GM13976 (cell line): ENCODE results near the gene C1orf159.
"Not testable (repeated sequence)": the region's sequence is repeated elsewhere in the genome, so short reads cannot be mapped to it uniquely, and the experiment has no call there.

Experiments
- DNase-seq: peaks from one replicate; pipeline ENCODE4 v3.0.0; 2012; ENCODE audit warnings: low spot score
- in situ Hi-C: fragments of 300-500 bp; cut with MboI; formaldehyde crosslinking; loops from one replicate; pipeline ENCODE4 v1.12.0; 2022; ENCODE audit warnings: low sequenced_read_pairs, mixed read lengths, inconsistent platforms; ENCODE audit not compliant: unreplicated experiment
- TF ChIP-seq, protein P1 (sequence below): IDR thresholded peaks from 2 replicates; pipeline ENCODE4 v1.5.1; 2012; ENCODE audit warnings: borderline replicate concordance, mild to moderate bottlenecking; ENCODE audit not compliant: insufficient read depth; ENCODE audit errors: extremely low read depth, missing control alignments, control extremely low read depth

C1orf159 gene

GRCh38 chr1:1068517-1069055 is 47.3 kb downstream of the C1orf159 start:
- TF ChIP-seq, protein P1, sequence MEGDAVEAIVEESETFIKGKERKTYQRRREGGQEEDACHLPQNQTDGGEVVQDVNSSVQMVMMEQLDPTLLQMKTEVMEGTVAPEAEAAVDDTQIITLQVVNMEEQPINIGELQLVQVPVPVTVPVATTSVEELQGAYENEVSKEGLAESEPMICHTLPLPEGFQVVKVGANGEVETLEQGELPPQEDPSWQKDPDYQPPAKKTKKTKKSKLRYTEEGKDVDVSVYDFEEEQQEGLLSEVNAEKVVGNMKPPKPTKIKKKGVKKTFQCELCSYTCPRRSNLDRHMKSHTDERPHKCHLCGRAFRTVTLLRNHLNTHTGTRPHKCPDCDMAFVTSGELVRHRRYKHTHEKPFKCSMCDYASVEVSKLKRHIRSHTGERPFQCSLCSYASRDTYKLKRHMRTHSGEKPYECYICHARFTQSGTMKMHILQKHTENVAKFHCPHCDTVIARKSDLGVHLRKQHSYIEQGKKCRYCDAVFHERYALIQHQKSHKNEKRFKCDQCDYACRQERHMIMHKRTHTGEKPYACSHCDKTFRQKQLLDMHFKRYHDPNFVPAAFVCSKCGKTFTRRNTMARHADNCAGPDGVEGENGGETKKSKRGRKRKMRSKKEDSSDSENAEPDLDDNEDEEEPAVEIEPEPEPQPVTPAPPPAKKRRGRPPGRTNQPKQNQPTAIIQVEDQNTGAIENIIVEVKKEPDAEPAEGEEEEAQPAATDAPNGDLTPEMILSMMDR, result no peak
- in situ Hi-C loops, result no loop called here

DNA sequence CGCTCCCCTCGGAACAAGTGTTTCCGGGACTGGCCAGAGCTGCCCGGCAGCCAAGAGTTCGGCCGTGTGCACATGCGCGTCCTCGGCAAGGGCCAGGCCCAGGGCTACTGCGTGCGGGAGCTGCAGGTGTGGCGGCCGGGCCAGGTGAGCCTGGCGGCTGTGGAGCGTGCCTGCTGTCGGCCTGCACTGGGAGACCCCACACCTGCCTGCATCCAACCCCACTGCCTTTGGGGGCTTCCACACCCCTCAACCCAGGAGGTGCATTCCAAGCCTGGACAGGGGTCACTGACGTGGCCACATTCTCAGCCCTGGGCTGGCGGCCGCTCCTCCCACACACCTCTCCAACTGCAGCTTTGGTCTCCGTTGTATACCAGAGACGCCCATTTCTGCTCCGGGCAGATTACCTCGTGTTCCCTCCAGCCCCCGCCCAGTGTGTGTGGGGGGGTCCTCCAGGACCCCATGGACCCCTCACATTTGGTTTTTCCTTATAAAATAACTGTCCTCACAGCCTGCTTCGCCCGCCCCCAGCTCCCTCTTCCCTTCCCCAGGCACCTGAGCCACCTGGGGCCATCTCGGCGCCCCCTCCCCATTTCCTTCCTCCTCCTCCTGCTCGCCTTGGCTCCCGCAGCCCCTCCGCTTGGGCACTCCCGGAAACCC is 47.9 kb downstream of the C1orf159 start:
- in situ Hi-C loops, result no loop called here
- no peak for DNase-seq
- TF ChIP-seq, protein P1, result no peak

More at GRCh38 chr1:1068517-1069055, 47.3 kb downstream of the C1orf159 start:
- DNase-seq, result no peak

DNA sequence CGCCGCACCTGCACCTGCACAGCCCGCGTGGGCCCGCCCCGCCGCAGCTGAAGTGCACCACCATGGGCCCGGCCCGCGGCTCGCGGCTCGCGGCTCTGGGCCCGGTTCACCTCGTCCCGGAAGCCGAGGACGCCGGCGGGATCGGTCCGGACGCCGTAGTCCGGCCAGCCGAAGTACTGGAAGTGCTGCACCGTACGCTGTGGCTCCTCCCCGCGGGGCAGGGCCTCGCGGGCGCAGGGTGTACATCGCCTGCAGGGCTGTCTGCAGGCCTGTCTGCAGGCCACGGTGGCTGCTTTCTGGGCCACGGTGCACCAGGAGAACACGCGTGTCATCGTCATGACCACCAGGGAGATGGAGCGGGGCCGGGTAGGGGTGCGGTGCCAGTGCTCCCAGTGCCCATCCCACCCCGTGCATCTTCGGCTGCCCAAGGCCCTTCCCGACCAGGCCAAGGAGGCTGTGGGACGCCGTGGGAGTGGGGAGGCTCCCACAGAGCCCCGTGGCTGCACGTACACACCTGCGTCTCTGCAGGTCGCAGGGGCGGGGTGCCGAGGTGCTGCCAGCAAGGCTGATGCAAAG is 48.5 kb downstream of the C1orf159 start:
- TF ChIP-seq, protein P1, result no peak
- in situ Hi-C loops, result no loop called here
- no peak for DNase-seq

GRCh38 chr1:1066403-1067283 is 49.2 kb downstream of the C1orf159 start:
- no peak for DNase-seq
- in situ Hi-C loops, result no loop called here
- TF ChIP-seq, protein P1, result no peak

DNA sequence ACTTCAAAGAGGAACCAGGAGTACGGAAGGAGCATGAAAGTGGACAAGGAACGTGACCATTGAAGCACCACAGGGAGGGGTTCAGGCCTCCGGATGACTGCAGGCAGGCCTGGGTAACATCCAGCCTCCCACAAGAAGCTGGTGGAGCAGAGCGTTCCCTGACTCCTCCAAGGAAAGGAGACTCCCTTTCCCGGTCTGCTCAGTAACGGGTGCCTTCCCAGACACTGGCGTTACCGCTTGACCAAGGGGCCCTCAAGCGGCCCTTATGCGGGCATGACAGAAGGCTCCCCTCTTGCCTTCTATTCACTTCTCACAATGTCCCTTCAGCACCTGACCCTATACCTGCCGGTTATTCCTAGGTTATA is 50.0 kb downstream of the C1orf159 start:
- in situ Hi-C loops, DNase-seq: not testable (repeated sequence)

DNA sequence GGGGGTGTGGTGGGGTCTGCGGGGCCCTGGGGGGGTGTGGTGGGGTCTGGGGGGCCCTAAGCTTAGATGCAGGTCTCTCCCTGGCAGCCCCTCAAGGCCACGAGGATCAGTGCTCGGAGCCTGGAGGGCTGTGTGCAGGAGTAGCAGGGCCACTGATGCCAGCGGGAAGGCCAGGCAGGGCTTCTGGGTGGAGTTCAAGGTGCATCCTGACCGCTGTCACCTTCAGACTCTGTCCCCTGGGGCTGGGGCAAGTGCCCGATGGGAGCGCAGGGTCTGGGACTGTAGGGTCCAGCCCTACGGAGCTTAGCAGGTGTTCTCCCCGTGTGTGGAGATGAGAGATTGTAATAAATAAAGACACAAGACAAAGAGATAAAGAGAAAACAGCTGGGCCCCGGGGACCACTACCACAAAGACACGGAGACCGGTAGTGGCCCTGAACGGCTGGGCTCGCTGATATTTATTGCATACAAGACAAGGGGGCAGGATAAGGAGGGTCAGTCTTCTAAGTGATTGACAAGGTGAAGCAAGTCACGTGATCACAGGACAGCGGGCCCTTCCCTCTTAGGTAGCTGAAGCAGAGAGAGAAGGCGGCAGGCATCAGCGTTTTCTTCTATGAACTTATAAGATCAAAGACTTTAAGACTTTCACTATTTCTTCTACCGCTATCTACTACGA is 50.5 kb downstream of the C1orf159 start:
- TF ChIP-seq, protein P1, result no peak
- DNase-seq, result no peak
- in situ Hi-C loops, result no loop called here
